Measurements from ENCODE around the gene MPPED1. TPM values are rescaled to one million over a fixed set of nuclear protein-coding genes. Genes with fewer than 3 reads are reported as not detected.

The MPPED1 gene
- total and polyA plus RNA-seq, 2 donors (not counting 1 experiment from before 2014, with no cell fraction given), result not detected

DNA sequence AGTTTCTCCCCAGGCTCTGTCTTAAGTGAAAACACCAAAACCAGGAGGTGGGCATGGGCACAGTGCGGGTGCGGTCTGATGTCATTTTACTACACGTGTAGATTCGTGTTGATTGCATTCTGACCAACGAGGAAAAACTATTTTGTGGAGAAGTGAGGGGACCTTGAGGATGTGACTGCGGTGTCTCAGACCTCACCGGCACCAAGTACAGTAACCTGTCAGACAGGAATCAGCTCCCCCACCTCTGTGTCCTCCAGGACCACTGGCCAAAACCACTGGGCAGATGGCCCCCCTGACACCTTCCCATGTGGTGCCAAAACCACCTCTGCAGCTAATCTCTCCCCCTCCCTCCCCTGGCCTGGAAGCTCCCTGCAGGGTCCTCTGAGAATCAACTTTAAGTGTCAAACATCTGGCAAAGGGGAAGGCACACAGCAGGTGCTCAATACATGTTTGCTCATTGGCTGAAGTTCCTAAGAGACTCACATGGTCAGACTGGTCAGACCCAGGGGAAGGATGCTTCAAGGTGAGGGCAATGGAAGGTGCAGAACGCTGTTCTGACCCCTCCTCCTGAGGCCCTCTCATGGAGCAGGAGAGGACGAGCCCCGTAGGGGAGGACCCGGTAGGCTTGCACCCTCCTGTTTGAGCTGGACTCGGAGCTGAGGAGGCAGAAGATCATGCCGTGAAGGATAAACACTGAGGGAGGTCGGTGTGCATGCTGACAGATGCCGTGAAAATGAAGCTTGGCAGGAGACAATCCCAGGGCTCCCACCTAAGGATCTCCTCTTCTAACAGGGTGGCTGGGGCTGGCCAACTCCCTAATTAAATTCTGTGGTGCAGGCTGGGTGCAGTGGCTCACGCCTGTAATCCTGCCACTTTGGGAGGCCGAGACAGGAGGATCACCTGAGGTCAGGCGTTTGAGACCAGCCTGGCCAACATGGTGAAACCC, 129.9 kb downstream of the MPPED1 start:
- no peaks in the 10 kb centered on the region for H3K36me3 ChIP-seq (ENCODE audit: control insufficient read depth, insufficient read depth, low read length)
- no peak for DNase-seq (ENCODE audit: low read depth in 2 of 2)
- no peaks in the 10 kb centered on the region for H3K9me3 ChIP-seq (ENCODE audit: control insufficient read depth, insufficient read depth, low read depth, low read length)
- no peak overlapping the region for H3K4me3 ChIP-seq (replicated peaks in 1 of 4; ENCODE audit: control extremely low read depth in 1 of 4, insufficient read depth in 1 of 4, low read depth in 3 of 4, low read length in 4 of 4)
- no peaks in the 10 kb centered on the region for H3K4me1 ChIP-seq (ENCODE audit: control insufficient read depth, extremely low read depth, insufficient read depth, low read length)
- H3K27ac ChIP-seq (ENCODE audit: insufficient read depth, low read length), result no peak overlapping the region
- no peak overlapping the region for H2AFZ ChIP-seq (ENCODE audit: low read length)
- H3K4me2 ChIP-seq (ENCODE audit: extremely low read depth, insufficient read depth, low read length), result no peak overlapping the region
- H4K20me1 ChIP-seq (ENCODE audit: control insufficient read depth, extremely low read depth, insufficient read depth, low read length), result no peaks in the 10 kb centered on the region
- TF ChIP-seq EZH2 (IDR thresholded peaks at IDR 0.05; ENCODE audit: low read length, missing control alignments), result no peak
- TF ChIP-seq, protein P1, sequence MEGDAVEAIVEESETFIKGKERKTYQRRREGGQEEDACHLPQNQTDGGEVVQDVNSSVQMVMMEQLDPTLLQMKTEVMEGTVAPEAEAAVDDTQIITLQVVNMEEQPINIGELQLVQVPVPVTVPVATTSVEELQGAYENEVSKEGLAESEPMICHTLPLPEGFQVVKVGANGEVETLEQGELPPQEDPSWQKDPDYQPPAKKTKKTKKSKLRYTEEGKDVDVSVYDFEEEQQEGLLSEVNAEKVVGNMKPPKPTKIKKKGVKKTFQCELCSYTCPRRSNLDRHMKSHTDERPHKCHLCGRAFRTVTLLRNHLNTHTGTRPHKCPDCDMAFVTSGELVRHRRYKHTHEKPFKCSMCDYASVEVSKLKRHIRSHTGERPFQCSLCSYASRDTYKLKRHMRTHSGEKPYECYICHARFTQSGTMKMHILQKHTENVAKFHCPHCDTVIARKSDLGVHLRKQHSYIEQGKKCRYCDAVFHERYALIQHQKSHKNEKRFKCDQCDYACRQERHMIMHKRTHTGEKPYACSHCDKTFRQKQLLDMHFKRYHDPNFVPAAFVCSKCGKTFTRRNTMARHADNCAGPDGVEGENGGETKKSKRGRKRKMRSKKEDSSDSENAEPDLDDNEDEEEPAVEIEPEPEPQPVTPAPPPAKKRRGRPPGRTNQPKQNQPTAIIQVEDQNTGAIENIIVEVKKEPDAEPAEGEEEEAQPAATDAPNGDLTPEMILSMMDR (conservative IDR thresholded peaks at IDR 0.05 in 1 of 2, IDR thresholded peaks at IDR 0.05 in 1 of 2; ENCODE audit: low read depth in 1 of 2, low read length in 2 of 2), result no peak
- no peaks in the 10 kb centered on the region for H3K27me3 ChIP-seq (ENCODE audit: control insufficient read depth, insufficient read depth, low read length)
- no peak overlapping the region for H3K9ac ChIP-seq (ENCODE audit: insufficient read depth, low read length)
- no peaks in the 10 kb centered on the region for H3K79me2 ChIP-seq (ENCODE audit: control insufficient read depth, insufficient read depth, low read length)

- H3K9ac ChIP-seq (ENCODE audit: insufficient read depth, low read length), result no peak overlapping the region
- TF ChIP-seq, protein P1 (conservative IDR thresholded peaks at IDR 0.05 in 1 of 2, IDR thresholded peaks at IDR 0.05 in 1 of 2; ENCODE audit: low read depth in 1 of 2, low read length in 2 of 2), result no peak
- no peak for TF ChIP-seq EZH2 (IDR thresholded peaks at IDR 0.05; ENCODE audit: low read length, missing control alignments)
- DNase-seq (ENCODE audit: low read depth in 2 of 2), result no peak
- no peak overlapping the region for H2AFZ ChIP-seq (ENCODE audit: low read length)
- no peak overlapping the region for H3K4me3 ChIP-seq (replicated peaks in 1 of 4; ENCODE audit: control extremely low read depth in 1 of 4, insufficient read depth in 1 of 4, low read depth in 3 of 4, low read length in 4 of 4)
- H3K27ac ChIP-seq (ENCODE audit: insufficient read depth, low read length), result no peak overlapping the region
- no peaks in the 10 kb centered on the region for H3K79me2 ChIP-seq (ENCODE audit: control insufficient read depth, insufficient read depth, low read length)
- no peaks in the 10 kb centered on the region for H3K27me3 ChIP-seq (ENCODE audit: control insufficient read depth, insufficient read depth, low read length)
- no peaks in the 10 kb centered on the region for H3K4me1 ChIP-seq (ENCODE audit: control insufficient read depth, extremely low read depth, insufficient read depth, low read length)
- H3K36me3 ChIP-seq (ENCODE audit: control insufficient read depth, insufficient read depth, low read length), result no peaks in the 10 kb centered on the region
- no peak overlapping the region for H3K4me2 ChIP-seq (ENCODE audit: extremely low read depth, insufficient read depth, low read length)
- no peaks in the 10 kb centered on the region for H4K20me1 ChIP-seq (ENCODE audit: control insufficient read depth, extremely low read depth, insufficient read depth, low read length)
- no peaks in the 10 kb centered on the region for H3K9me3 ChIP-seq (ENCODE audit: control insufficient read depth, insufficient read depth, low read depth, low read length)
These were observed 131.1 kb downstream of the MPPED1 start for GRCh38 chr22:43542681-43543521.
